ENCODE data around the gene EPHB2. TPM values are rescaled to one million over a fixed set of nuclear protein-coding genes. Genes with fewer than 3 reads are reported as not detected.

EPHB2 gene
- total and polyA plus RNA-seq, 8 donors: 0.13 to 88.1 (median 2.6) TPM; not detected in 1

DNA sequence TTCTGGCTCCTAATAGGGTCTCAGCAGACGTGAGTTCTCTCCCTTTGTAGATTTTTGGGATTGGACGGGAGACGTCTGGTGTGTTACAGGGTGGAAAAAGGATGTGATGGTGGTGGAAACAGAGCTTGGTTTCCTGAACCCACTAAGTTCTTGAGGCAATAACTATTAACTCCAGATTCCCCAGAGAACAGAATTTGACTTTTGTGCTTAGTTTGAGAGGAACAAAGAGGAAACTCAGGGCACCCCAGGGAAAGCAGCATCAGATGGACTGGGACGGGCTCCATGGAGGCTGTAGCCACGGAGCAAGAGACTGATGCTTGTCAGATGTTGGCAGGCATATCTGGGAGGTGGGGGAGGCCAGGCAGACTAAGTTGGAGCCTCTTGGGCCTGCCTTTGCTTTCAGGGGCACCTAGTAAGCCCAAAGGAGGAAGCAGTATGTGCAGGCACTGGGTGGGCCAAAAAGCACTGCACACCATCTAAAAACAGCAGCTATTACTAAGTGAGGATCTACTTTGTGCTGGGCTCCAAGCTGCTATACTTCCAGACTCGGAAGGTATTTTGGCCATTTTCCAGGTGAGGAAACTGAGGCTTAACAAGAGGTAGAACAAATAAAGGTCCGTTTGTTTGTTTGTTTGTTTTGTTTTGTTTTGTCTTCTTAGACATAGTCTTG lies 66.9 kb downstream of the EPHB2 start:
- Histone ChIP-seq H3K4me1 (peaks cover 0 to 19% (median 5%) of the 10 kb centered on the region in 4 donors), H3K9me3 (no peaks in the 10 kb centered on the region), H3K4me3 (no peak overlapping the region), H3K36me3 (no peaks in the 10 kb centered on the region), H3K27me3 (peaks cover 0 to 33% (median 0%) of the 10 kb centered on the region in 3 donors), H3K27ac (no peak overlapping the region)
- intact Hi-C loops (cut with DNase I; ENCODE audit: low total_unique reads): no loop called here
- TF ChIP-seq POLR2AphosphoS5 (IDR thresholded peaks at IDR 0.05): no peak
- TF ChIP-seq, protein P1, sequence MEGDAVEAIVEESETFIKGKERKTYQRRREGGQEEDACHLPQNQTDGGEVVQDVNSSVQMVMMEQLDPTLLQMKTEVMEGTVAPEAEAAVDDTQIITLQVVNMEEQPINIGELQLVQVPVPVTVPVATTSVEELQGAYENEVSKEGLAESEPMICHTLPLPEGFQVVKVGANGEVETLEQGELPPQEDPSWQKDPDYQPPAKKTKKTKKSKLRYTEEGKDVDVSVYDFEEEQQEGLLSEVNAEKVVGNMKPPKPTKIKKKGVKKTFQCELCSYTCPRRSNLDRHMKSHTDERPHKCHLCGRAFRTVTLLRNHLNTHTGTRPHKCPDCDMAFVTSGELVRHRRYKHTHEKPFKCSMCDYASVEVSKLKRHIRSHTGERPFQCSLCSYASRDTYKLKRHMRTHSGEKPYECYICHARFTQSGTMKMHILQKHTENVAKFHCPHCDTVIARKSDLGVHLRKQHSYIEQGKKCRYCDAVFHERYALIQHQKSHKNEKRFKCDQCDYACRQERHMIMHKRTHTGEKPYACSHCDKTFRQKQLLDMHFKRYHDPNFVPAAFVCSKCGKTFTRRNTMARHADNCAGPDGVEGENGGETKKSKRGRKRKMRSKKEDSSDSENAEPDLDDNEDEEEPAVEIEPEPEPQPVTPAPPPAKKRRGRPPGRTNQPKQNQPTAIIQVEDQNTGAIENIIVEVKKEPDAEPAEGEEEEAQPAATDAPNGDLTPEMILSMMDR (IDR thresholded peaks at IDR 0.05): no peak
- TF ChIP-seq EP300 (IDR thresholded peaks at IDR 0.05): no peak
- no peak for TF ChIP-seq POLR2A (IDR thresholded peaks at IDR 0.05)
- DNase-seq: no peak
- 62 to 70% (median 66%) methylated on average over 6 to 7 of the region's 7 CpGs for WGBS, 5 donors

- no peak overlapping the region for H3K4me3 ChIP-seq
- WGBS, 5 donors: 69 to 87% (median 78%) methylated on average over 2 of the region's 2 CpGs
These were observed 67.8 kb downstream of the EPHB2 start for GRCh38 chr1:22778408-22778807.

DNA sequence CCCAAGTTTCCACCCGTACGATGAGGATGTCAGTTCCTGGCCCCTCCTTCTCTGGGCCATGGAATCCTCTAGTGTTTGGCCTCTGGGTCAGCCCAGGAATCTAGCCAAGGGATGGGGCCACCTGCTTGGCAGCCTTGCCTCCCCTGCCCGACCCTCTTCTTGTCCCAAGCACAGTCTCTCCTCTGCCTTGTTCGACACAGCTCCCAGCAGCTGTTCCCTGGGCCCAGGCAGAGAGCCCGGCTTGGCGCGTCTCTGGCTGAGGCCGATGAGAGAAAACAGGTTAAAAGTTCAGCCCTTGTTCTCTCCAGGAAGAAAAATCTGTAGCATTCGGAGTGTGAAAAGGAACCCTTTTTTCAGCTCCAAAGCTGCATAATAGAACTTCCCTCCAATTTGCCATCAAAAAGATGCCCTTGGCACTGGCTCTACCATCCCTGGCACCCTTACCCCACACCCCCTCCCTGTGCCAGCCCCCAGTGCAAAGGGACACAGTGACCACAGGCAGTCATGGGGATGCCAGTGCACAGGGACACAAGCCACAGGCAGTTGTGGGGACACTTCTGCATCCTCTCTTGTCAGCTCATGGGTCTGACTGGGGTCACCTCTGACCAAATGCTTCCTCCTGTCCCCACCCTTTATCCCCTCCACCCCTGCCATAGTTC lies 68.4 kb downstream of the EPHB2 start:
- 28 to 46% (median 33%) methylated on average over 9 of the region's 9 CpGs for WGBS, 5 donors
- Histone ChIP-seq H3K9me3 (no peaks in the 10 kb centered on the region), H3K4me3 (no peak overlapping the region), H3K27me3 (peaks cover 0 to 46% (median 0%) of the 10 kb centered on the region in 3 donors), H3K27ac (peak overlapping the region in 1 of 5 donors; percentile 2), H3K4me1 (peaks cover 0 to 11% (median 3%) of the 10 kb centered on the region in 4 donors), H3K36me3 (no peaks in the 10 kb centered on the region)
- intact Hi-C loops (cut with DNase I; ENCODE audit: low total_unique reads): no loop called here
- TF ChIP-seq EP300 (IDR thresholded peaks at IDR 0.05) (no peak), POLR2A (IDR thresholded peaks at IDR 0.05) (no peak), POLR2AphosphoS5 (IDR thresholded peaks at IDR 0.05) (no peak)
- TF ChIP-seq, protein P1 (IDR thresholded peaks at IDR 0.05): no peak
- peak in 1 of 2 donors; percentile 80 for DNase-seq

More at GRCh38 chr1:22778408-22778807, 67.8 kb downstream of the EPHB2 start:
- H3K36me3 ChIP-seq: no peaks in the 10 kb centered on the region
- no peaks in the 10 kb centered on the region for H3K9me3 ChIP-seq
- peaks cover 0 to 17% (median 5%) of the 10 kb centered on the region in 4 donors for H3K4me1 ChIP-seq
- peak overlapping the region in 1 of 5 donors; percentile 2 for H3K27ac ChIP-seq
- TF ChIP-seq, protein P1 (IDR thresholded peaks at IDR 0.05): no peak
- peaks cover 0 to 40% (median 0%) of the 10 kb centered on the region in 3 donors for H3K27me3 ChIP-seq
- intact Hi-C loops (cut with DNase I; ENCODE audit: low total_unique reads): no loop called here
- DNase-seq: no peak

- 84 to 96% (median 89%) methylated on average over 10 to 14 of the region's 14 CpGs for WGBS, 5 donors
- peaks cover 0 to 5% (median 2%) of the 10 kb centered on the region in 4 donors for H3K4me1 ChIP-seq
- no peaks in the 10 kb centered on the region for H3K36me3 ChIP-seq
- DNase-seq: no peak
- TF ChIP-seq, protein P1 (IDR thresholded peaks at IDR 0.05): no peak
- TF ChIP-seq EP300 (IDR thresholded peaks at IDR 0.05): no peak
- TF ChIP-seq POLR2AphosphoS5 (IDR thresholded peaks at IDR 0.05): no peak
- TF ChIP-seq POLR2A (IDR thresholded peaks at IDR 0.05): no peak
- no peaks in the 10 kb centered on the region for H3K9me3 ChIP-seq
- H3K27me3 ChIP-seq: peaks cover 0 to 53% (median 0%) of the 10 kb centered on the region in 3 donors
- no peak overlapping the region for H3K4me3 ChIP-seq
- no peak overlapping the region for H3K27ac ChIP-seq
- intact Hi-C loops (cut with DNase I; ENCODE audit: low total_unique reads): no loop called here
These were observed 70.1 kb downstream of the EPHB2 start for GRCh38 chr1:22780696-22781095.
